Vagina (tissue), 2 donors: ENCODE results near the gene PHACTR2.

Experiments used
- POLR2A ChIP-seq, 2 donors: fragments of 450-650 bp; IDR thresholded peaks; one replicate each; pipeline ENCODE4 v1.6.1; 2017; ENCODE audit warnings: antibody characterized with exemption in 2 of 2, mild to moderate bottlenecking in 2 of 2, moderate library complexity in 2 of 2
- TF ChIP-seq, protein P1 (sequence below), 3 experiments: fragments of 450-650 bp in 2 of 3; fragments of 200-600 bp in 1 of 3; sonication (generic) in 1 of 3; IDR thresholded peaks; one replicate each; pipeline ENCODE4 v1.5.1; 2017 to 2019; ENCODE audit warnings: antibody characterized with exemption in 3 of 3, mild to moderate bottlenecking in 2 of 3, moderate library complexity in 2 of 3

DNA sequence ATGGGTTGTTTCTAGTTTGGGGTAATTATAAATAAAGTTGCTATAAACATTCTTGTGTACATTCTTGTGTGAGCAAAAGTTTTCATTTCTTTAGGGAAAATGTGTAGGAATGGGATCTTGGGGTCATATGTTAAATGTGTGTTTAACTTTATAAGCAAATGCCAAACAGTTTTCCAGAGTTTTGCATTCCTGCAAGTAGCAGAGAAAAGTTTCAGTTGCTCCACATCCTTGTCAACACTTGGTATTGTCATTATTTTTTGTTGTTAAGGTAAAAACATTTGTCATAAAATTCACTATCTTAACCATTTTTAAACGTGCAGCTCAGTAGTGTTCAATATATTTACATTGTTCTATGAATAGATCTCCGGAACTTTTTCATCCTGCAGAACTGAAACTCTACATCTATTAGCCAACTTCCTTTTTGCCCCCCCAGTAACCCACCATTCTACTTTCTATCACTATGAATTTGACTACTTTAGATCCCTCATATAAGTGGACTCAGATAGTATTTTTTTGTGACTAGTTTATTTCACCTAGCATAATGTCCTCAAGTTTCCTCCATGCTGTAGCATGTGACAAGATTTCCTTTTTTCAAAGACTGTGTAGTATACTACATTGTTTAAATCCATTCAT is 48.4 kb downstream of the PHACTR2 start:
- TF ChIP-seq, protein P1, sequence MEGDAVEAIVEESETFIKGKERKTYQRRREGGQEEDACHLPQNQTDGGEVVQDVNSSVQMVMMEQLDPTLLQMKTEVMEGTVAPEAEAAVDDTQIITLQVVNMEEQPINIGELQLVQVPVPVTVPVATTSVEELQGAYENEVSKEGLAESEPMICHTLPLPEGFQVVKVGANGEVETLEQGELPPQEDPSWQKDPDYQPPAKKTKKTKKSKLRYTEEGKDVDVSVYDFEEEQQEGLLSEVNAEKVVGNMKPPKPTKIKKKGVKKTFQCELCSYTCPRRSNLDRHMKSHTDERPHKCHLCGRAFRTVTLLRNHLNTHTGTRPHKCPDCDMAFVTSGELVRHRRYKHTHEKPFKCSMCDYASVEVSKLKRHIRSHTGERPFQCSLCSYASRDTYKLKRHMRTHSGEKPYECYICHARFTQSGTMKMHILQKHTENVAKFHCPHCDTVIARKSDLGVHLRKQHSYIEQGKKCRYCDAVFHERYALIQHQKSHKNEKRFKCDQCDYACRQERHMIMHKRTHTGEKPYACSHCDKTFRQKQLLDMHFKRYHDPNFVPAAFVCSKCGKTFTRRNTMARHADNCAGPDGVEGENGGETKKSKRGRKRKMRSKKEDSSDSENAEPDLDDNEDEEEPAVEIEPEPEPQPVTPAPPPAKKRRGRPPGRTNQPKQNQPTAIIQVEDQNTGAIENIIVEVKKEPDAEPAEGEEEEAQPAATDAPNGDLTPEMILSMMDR (IDR thresholded peaks at IDR 0.05) = no peak
- no peak for TF ChIP-seq POLR2A (IDR thresholded peaks at IDR 0.05)
